Peyer's patch (tissue), 4 donors: Measurements from ENCODE around the gene ELP5. TPM values are rescaled to one million over a fixed set of nuclear protein-coding genes. Genes with fewer than 3 reads are reported as not detected.

Experiments used
- DNase-seq, 3 donors: peaks; one replicate each; pipeline ENCODE4 v3.0.0-alpha.2; 2017 to 2019
- H3K27ac ChIP-seq, 4 donors: fragments of 200-600 bp; sonication (generic); one replicate each; pipeline ENCODE4 v1.5.1; 2016 to 2019
- H3K27me3 ChIP-seq, 2 donors: fragments of 200-600 bp; sonication (generic); one replicate each; pipeline ENCODE4 v1.5.1; 2019
- H3K36me3 ChIP-seq, 3 donors: fragments of 200-600 bp; sonication (generic); one replicate each; pipeline ENCODE4 v1.5.1; 2016 to 2019
- H3K4me1 ChIP-seq, 4 donors: fragments of 200-600 bp; sonication (generic); one replicate each; pipeline ENCODE4 v1.5.1; 2016 to 2019
- H3K4me3 ChIP-seq, 4 donors: fragments of 200-600 bp; sonication (generic); 1 replicate in 3 of 4; 2 replicates in 1 of 4; pipeline ENCODE4 v1.5.1; 2016 to 2019; ENCODE audit warnings: mild to moderate bottlenecking in 1 of 4
- H3K9me3 ChIP-seq, 4 donors: fragments of 200-600 bp; sonication (generic); one replicate each; pipeline ENCODE4 v1.5.1; 2016 to 2019; ENCODE audit warnings: mild to moderate bottlenecking in 1 of 4
- POLR2A ChIP-seq, 2 donors: fragments of 450-650 bp; IDR thresholded peaks; one replicate each; pipeline ENCODE4 v1.5.1; 2017; ENCODE audit warnings: antibody characterized with exemption in 2 of 2, mild to moderate bottlenecking in 2 of 2, moderate library complexity in 2 of 2
- total RNA-seq, 4 donors: library from RNA; depleted of rRNA; stranded (reverse); fragments of >200 nt; gene quantifications; one replicate each; pipeline ENCODE4 v1.1.0, GENCODE V29; 2016
- TF ChIP-seq, protein P1 (sequence below), 6 experiments: fragments of 450-650 bp in 4 of 6; fragments of 200-600 bp in 2 of 6; sonication (generic) in 1 of 6; IDR thresholded peaks; one replicate each; pipeline ENCODE4 v1.5.1; 2017 to 2019; ENCODE audit warnings: antibody characterized with exemption in 6 of 6, mild to moderate bottlenecking in 3 of 6, moderate library complexity in 1 of 6

The ELP5 gene
- total RNA-seq, 4 donors from 2014 or later, result 15.1 to 75.1 (median 29.0) TPM

DNA sequence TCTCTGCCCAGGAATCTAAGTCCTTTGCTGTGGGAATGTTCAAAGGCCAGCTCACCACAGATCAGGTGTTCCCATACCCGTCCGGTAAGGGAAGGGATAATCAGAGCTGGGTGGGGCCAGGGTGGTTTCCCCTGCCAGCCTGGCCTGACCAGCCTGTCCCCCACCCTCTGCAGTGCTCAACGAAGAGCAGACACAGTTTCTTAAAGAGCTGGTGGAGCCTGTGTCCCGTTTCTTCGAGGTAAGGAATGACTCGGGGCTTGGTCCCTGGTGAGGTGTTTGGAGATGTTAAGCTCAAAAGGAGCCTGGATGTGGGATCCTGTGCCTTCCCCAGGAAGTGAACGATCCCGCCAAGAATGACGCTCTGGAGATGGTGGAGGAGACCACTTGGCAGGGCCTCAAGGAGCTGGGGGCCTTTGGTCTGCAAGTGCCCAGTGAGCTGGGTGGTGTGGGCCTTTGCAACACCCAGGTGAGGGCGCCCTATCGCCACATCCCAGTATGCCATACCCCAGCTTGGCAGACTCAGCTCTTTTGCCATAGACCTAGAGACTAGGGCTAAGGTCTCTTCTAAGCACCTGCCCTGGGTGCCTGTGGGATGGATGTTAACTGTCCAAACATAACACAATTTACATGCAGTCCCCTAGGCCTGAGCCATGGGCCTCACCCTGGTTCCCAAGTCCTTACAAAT, 31.3 kb upstream of the ELP5 start:
- peak; percentile 57 to 84 (median 79) for DNase-seq
- Histone ChIP-seq H3K4me3 (peak overlapping the region; percentile 67 to 92 (median 78)), H3K36me3 (peaks cover 0 to 41% (median 0%) of the 10 kb centered on the region in 3 donors), H3K27ac (peak overlapping the region; percentile 91 to 100 (median 94)), H3K4me1 (peaks cover 5 to 47% (median 13%) of the 10 kb centered on the region in 4 donors), H3K9me3 (no peaks in the 10 kb centered on the region), H3K27me3 (no peaks in the 10 kb centered on the region)
- TF ChIP-seq, protein P1, sequence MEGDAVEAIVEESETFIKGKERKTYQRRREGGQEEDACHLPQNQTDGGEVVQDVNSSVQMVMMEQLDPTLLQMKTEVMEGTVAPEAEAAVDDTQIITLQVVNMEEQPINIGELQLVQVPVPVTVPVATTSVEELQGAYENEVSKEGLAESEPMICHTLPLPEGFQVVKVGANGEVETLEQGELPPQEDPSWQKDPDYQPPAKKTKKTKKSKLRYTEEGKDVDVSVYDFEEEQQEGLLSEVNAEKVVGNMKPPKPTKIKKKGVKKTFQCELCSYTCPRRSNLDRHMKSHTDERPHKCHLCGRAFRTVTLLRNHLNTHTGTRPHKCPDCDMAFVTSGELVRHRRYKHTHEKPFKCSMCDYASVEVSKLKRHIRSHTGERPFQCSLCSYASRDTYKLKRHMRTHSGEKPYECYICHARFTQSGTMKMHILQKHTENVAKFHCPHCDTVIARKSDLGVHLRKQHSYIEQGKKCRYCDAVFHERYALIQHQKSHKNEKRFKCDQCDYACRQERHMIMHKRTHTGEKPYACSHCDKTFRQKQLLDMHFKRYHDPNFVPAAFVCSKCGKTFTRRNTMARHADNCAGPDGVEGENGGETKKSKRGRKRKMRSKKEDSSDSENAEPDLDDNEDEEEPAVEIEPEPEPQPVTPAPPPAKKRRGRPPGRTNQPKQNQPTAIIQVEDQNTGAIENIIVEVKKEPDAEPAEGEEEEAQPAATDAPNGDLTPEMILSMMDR (IDR thresholded peaks at IDR 0.05), result peak in 5 of 6 experiments; percentile 41 to 74 (median 63)
- peak in 1 of 2 donors; percentile 32 for TF ChIP-seq POLR2A (IDR thresholded peaks at IDR 0.05)

DNA sequence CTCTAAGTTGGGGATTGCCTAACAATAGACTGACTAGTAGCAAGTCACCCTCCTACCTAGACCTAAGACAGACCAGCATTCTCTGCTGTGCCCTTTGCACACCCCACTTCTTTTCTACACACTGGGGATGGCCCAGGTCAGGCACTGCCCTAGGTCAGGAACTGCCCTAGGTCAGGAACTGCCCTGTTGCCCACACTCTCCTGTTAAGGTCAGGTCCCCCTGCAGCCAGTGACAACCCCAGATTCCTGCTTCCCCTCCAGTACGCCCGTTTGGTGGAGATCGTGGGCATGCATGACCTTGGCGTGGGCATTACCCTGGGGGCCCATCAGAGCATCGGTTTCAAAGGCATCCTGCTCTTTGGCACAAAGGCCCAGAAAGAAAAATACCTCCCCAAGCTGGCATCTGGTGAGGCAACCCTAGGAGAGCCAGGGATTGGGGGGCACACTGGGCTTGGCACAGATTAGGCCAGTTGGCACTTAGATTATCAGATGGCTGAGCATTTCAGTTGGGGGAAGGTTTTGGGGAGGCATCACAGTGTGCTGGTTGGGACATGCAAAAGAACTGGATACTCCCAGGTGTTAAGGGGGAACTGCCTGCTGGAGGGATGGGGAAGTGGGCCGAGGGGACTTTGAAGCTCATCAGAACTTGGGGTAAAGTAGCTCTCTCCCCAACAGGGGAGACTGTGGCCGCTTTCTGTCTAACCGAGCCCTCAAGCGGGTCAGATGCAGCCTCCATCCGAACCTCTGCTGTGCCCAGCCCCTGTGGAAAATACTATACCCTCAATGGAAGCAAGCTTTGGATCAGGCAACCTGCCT, 30.5 kb upstream of the ELP5 start:
- Histone ChIP-seq H3K9me3 (no peaks in the 10 kb centered on the region), H3K4me3 (peak overlapping the region in 2 of 4 donors; percentile 75 to 92), H3K27ac (peak overlapping the region; percentile 91 to 100 (median 94)), H3K27me3 (no peaks in the 10 kb centered on the region), H3K36me3 (peaks cover 0 to 49% (median 0%) of the 10 kb centered on the region in 3 donors), H3K4me1 (peaks cover 5 to 39% (median 13%) of the 10 kb centered on the region in 4 donors)
- TF ChIP-seq, protein P1 (IDR thresholded peaks at IDR 0.05), result no peak
- no peak for TF ChIP-seq POLR2A (IDR thresholded peaks at IDR 0.05)
- no peak for DNase-seq

DNA sequence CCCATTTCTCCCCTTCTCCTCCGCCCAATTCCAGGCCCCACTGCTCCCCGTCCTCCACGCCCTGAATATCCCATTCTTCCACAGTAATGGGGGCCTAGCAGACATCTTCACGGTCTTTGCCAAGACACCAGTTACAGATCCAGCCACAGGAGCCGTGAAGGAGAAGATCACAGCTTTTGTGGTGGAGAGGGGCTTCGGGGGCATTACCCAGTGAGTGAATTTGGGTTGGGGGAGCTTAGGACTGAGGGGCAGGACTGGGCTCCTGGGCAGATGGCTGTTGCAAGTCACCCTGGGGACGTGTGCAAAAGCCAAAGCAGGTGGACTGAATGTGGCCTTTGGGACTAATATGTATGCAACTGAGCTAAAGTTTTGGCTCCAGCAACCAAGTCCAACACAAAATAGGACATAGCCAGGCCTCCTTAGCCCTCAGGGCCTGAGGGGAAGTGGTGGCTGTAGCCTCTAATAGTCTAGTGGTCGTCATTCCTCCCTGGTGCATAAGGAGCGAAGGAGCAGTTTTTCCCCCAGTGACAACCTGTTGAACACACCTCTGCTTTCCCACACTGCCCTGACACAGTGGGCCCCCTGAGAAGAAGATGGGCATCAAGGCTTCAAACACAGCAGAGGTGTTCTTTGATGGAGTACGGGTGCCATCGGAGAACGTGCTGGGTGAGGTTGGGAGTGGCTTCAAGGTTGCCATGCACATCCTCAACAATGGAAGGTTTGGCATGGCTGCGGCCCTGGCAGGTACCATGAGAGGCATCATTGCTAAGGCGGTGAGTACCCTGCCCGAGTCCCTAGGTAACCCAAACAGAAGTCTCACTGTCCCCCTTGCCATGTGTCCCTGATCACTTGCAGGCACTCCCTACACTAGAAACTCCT, 29.7 kb upstream of the ELP5 start:
- DNase-seq, result no peak
- Histone ChIP-seq H3K4me1 (peaks cover 5 to 33% (median 13%) of the 10 kb centered on the region in 4 donors), H3K36me3 (peaks cover 0 to 57% (median 0%) of the 10 kb centered on the region in 3 donors), H3K27me3 (no peaks in the 10 kb centered on the region), H3K27ac (peak overlapping the region in 1 of 4 donors; percentile 100), H3K9me3 (no peaks in the 10 kb centered on the region), H3K4me3 (peak overlapping the region in 1 of 4 donors; percentile 92)
- TF ChIP-seq, protein P1 (IDR thresholded peaks at IDR 0.05), result no peak
- no peak for TF ChIP-seq POLR2A (IDR thresholded peaks at IDR 0.05)

DNA sequence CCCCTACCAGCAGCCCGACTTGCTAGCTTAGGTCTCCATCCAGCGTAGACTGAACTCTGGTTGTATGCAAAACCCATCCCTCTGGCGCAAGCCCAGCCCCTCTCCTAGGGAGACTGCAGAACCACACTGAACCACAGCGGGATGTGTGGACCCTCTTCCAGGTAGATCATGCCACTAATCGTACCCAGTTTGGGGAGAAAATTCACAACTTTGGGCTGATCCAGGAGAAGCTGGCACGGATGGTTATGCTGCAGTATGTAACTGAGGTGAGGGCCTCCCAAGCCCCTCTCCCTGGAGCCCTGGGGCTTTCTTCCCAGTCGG, 29.1 kb upstream of the ELP5 start:
- H3K9me3 ChIP-seq, result no peaks in the 10 kb centered on the region
- H3K4me1 ChIP-seq, result peaks cover 5 to 33% (median 13%) of the 10 kb centered on the region in 4 donors
- H3K27ac ChIP-seq, result peak overlapping the region in 1 of 4 donors; percentile 100
- no peaks in the 10 kb centered on the region for H3K27me3 ChIP-seq
- TF ChIP-seq, protein P1 (IDR thresholded peaks at IDR 0.05), result no peak
- TF ChIP-seq POLR2A (IDR thresholded peaks at IDR 0.05), result no peak
- H3K4me3 ChIP-seq, result no peak overlapping the region
- no peak for DNase-seq
- H3K36me3 ChIP-seq, result peaks cover 0 to 63% (median 0%) of the 10 kb centered on the region in 3 donors

DNA sequence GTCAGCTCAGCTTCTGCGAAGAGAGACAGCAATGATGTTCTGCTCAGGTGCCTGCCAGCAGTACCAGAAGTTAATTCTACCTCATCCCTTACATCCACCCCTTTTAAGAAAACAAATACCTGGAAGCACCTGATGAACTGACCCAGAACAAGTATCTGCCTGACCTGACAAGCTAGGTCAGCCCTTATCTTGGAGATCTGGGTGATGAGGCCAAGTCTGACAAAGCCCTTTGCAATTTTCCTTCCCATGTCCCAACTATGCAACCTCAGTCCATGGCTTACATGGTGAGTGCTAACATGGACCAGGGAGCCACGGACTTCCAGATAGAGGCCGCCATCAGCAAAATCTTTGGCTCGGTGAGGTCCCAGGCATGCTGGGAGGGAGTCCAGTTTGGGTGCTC, 28.6 kb upstream of the ELP5 start:
- H3K4me3 ChIP-seq, result no peak overlapping the region
- H3K27me3 ChIP-seq, result no peaks in the 10 kb centered on the region
- H3K9me3 ChIP-seq, result no peaks in the 10 kb centered on the region
- peaks cover 5 to 29% (median 11%) of the 10 kb centered on the region in 4 donors for H3K4me1 ChIP-seq
- peak overlapping the region in 1 of 4 donors; percentile 100 for H3K27ac ChIP-seq
- peaks cover 0 to 66% (median 0%) of the 10 kb centered on the region in 3 donors for H3K36me3 ChIP-seq
- TF ChIP-seq, protein P1 (IDR thresholded peaks at IDR 0.05), result no peak
- no peak for TF ChIP-seq POLR2A (IDR thresholded peaks at IDR 0.05)
- DNase-seq, result no peak
